ENCODE data around the gene PTCD1.

Gene PTCD1

DNA sequence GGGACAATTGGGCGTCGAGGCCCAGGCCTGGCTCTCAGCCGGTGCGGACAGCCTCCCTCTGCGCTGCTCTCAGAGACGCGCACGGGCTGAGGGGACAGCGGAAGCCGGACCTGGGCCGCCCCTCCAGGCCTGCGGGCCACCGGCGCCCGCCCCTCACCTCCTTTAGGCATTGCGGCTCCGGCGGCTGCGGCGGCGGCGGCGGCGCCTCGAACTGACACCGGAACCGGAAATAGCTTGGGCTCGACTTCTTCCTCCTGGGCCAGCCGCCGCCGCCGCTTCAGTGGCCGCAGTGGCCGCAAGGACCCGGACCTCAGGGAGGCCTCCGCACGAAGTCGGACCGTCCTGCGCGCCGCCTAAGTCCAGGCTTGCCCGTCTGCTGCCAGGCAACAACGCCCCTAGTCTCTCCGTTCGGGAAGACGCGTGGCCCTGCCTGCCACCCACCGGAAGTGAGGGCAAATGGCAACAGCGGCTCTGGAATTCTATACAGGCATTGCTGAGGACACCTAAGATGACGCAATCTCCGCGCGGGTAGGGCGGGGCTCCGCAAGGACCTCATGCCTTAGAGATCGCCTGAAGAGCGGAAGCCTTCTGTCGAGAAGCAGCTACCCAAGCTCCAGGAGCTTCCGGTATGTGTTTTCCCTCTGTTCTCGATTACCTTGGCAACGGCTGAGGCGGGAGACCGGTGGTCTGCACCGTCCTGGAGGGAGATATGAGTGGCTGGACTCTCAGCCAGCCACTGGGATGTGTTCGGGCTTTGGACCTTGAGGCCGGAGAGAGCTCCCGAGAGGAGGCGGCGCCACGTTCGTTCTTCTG, 30.0 kb downstream of the PTCD1 start, which contains the start of the genes BUD31 and PDAP1:
BUD31 (plus strand) TSS at position 591 of the 813 bp plus-strand sequence. CDS start 2,124 bp downstream, outside the sequence.
PDAP1 (minus strand) TSS at position 219 of the 813 bp plus-strand sequence; CDS start at position 170, 49 bp downstream.
- peak; percentile 89 for DNase-seq (ENCODE audit: low read depth, low spot score)

DNA sequence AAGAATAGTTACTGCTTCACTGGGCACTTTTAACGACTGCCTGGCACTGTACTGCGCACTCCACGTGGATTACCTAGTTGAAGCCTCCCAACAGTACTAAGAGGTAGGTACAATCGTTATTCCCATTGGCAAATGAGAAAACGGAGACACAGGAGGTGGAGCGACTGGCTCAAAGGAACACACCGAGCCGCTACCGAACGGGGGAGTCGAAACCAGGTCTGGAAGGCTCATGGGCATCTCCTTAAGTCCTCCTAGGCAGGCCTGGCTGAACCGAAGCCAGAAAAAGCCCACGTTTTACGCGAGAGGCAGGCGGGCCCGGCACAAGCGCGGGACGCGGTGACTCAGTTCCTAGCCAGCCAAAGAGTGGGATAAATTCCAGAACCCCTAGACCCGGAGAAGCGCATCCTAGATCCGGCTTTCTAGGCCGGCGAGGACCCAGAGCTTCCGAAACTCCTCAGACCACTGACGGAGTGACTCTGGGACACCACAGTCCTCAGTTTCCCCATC, 30.7 kb downstream of the PTCD1 start:
- DNase-seq (ENCODE audit: low read depth, low spot score), result no peak

DNA sequence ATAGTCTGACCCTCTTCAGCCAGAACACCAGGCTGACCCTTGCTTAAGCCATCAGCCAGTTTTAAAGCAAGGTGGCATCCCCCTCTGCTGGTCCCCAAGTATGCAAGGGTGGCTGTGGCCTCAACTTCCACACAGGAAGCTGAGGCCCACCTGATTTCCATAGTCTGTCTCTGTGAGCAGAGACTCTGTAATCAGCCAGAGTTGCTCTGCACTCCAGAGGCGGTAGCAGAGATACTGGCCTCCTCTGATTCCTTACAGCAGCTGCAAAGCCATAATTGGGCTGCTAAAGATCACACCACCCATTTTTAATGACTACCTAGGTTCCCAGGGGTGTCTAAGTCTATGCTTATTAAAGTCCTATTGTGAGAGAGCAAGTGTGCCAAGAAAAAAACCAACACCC, 32.0 kb downstream of the PTCD1 start:
- DNase-seq (ENCODE audit: low read depth, low spot score), result no peak

DNA sequence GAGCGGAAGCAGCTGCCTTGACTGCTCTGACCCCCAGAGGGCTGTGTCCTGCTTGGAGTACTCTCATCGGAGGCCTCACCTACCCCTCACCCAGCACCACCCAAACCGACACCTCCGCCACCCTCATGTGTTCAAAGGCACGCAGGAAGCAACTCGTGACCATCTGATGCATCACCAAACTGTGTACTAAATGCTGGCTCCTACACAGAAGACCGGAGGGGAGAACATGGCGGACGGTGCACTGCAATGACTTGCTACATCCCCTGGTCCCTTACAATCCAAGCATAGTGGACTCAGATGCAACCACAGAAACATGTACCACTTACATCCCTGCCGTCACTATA, 33.6 kb downstream of the PTCD1 start:
- DNase-seq (ENCODE audit: low read depth, low spot score), result no peak

DNA sequence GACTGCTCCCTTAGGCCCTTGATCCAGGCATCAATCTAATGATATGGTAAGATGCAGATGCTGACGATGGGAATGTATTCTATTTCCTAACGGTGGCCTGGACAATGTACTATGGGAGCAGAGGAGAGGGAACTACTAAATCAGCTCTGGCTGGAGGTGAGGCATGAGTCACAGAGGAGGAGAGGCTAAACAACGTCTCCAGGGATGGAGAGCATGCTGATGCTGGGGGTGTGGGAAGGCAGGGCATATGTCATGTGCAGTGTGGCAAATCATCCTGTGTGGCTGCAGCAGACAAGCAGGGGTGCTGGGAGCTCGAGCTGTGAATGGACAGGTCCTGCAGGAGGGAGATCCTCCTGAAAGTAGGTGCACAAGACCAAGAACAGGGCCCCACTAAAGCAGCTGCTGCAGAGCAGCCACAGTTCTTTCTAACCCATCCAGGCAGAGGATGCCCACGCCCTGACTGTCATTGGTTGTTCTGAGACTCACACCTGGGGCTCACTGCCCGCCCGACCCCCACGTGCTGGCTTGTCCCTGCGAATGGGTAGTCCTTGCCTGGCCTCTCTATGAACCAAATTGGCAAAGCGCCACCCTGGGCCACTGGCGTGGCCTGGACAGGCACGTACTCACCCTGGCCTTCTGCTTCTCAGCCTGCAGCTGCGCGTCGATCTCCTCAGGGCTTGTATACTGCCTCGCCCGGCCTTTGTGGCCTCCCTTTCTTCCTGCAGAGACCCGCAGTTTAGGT, 34.2 kb downstream of the PTCD1 start:
- DNase-seq (ENCODE audit: low read depth, low spot score), result no peak

DNA sequence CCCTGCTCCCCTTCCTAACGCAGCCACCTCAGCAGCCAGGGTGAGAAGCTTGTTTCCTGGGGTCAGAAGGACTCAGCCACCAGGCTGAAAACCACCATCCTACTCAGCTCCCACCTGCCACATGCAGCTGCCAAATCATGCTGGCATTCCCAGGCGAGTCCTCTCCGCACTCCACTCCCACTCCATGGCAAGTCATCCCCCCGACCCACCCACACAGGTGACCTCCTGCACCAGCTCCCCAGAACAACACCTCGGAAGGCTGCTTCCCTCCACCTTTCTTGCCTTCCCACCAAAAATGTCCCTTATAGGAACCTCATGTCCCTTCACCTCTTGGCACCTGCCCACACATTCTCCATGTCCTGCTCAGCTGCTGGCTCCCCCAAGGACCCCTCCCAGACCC, 34.8 kb downstream of the PTCD1 start:
- DNase-seq (ENCODE audit: low read depth, low spot score), result no peak

DNA sequence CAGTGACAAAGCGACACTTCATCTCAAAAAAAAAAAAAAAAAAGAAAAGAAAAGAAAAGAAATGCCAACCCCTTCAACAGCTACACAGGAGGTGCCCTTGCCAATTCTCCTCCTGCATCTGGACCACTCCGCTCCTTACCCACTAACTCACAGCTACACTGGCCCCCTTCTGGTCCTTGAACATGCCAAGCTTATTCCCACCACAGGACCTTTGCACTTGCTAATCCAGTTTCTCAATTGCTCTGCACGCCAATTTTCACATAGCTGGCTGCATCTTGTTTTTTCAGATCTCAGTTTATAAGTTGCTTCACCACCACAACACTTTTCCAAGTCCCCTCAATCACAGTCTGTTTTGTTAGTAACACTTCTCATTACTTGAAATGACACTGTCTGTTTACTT, 35.7 kb downstream of the PTCD1 start:
- no peak for DNase-seq (ENCODE audit: low read depth, low spot score)

DNA sequence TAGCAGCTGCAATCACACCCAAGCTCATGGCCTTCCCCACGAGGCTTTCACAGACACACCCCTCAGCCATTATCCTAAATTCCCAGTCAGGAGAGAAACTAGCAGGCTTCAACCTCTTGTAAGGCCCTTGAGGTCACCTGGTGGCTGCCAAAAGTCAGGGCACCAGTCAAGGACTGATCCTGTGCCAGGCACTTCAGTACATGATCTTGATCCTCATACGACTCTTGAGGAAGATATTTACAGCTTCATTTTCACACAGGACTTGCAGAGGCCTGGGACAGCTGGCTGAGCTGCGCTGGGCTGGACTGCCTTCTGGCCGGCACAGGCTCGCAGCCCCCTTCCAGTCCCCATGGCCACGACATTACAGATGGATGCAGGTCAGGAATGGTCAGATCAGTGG, 39.0 kb downstream of the PTCD1 start:
- DNase-seq (ENCODE audit: low read depth, low spot score), result no peak

DNA sequence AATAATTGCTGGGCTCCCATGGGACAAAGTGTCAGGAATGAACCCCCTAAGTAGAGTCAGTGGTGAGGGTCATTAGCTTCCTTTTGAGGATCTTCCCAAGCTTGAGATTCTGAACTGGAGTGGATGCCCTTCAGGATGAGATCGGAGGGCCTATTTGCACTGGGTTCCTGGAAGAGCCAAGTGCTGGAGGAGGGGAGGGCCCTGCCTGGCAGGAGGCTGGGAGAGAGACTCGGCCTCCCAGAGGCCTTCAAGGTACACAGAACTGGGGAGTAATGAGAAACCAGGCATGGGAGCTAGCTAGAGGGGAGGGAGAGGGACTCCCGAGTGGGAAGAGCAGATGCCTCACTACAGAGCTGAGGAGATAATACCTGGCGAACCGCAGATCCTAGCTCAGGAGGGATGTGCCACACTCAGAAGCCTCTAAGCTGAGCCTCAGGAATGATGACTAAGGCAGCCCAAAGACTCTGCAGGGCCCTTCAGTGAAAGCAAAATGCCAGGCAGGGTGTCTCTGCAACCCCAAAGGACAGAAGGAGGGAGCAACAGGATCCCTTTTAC, 39.6 kb downstream of the PTCD1 start:
- DNase-seq (ENCODE audit: low read depth, low spot score), result no peak

DNA sequence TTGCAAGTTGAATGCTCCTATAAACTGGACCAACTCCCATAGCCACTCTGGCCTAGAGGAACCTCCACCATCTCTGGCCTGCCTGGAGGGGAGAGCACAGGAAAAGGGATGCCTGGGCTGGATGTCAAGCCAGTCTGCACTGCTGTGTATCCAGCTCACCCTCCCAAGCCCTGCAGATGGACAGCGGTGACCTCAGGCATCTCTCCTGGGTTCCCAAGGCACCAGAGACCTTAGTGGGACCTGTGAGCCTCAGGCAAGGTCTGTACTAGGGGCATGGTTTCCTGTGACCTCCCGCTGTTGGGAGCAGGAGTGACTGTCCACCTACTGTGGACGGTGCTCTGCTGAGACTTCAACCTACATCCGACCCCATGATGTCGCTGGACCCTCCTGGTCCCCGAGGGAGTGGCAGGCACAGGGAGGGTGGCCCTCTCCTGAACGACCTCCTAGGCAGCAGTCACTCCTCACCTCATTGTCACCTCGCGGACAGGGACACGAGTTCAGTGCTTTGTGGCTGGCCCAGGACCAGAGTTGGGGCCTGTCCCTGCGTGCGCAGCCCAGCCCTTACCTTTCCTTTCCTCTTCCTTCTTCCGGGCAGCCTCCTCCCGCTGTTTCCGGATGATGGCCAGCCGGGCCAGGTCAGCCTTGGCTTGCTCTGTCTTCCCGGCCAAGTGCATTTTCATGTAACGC, 41.2 kb downstream of the PTCD1 start:
- DNase-seq (ENCODE audit: low read depth, low spot score), result no peak

DNA sequence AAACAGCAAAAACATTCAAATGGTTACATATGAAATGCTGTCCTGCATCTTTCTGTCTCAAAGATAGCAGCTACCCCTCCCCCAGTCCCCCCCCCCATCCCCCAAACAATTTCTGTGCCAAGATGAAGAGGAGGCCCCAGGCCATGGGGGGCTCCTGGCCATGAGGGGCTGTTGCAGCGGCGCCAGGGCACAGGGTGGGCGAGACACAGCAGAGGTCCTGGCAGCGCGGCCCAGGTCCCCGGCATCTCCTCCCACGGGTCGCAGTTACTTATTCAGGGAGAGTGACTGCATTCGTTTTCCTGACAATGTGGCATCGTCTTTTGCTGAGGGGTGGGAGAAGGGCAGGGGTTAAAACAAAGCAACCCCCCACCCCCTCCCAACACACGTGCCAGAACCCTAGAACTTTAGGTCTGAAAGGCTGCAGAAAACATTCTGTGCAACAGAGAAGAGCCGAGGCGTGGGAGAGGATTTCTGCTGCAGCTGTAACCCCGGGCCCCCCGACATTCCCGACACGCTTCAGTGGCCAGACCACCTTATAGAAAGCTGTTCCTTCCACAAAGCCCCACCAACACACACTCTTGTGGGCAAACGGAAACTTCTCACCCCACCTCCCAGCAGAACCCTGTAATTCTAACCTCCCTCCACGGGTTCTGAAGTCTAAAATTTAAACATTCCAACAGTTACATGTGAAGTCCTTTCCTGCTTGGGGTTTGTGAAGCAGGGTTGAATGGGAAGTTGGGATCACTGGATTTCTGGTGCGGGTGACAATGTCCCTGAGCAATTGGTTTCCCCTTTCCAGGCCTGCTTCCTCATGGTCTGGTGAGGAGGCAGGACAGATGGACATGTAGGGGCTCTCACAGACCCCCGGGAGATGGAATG, 41.9 kb downstream of the PTCD1 start:
- DNase-seq (ENCODE audit: low read depth, low spot score), result no peak

DNA sequence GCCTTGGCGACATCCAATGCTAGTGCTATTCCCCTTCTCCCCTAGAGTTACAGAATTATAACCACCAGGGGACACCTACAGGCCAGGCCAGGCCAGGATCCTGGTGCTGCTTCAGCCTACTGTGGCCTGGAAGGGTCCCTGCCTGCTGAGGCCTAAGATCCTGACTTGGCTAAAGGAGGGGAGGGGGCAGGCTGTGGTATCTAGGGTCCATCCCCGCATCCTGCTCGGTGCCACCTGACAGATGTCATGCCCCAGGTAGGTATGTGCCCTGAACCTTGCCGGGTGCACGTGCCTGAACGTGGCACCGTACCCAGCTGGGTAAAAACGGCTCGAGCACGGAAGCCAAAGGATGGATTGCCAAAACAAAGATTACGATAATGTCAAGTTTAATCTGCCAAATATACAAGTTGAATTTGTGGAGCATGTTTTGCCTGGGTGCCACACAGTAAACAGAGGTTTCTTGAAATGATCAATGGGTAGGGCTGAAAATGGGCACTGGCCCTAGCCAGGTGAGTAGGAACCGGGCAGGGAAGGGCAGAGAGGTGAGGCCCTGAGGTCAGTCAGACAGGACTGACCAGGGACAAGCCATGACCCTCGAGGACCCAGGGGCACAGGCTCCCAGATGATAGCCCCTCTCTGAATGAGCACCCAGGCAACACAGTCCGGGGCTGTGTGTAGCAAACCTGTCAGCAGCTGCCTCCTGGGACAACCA, 42.8 kb downstream of the PTCD1 start:
- DNase-seq (ENCODE audit: low read depth, low spot score), result no peak

DNA sequence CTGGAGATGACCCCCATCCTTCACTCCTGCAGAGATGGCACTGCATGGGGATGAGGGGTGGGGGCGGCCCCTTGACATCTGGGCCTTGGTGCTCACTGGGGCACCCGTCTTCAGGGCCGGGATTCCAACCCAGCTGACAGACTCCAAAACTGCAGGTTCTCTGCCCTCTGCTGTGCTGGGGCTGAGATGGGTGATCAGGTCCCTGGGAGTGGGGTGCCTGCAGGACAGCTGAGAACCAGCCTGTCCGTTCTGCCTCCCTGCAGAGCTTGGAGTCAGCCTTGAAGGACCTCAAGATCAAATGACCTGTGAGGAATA, 44.5 kb downstream of the PTCD1 start:
- DNase-seq (ENCODE audit: low read depth, low spot score), result no peak

DNA sequence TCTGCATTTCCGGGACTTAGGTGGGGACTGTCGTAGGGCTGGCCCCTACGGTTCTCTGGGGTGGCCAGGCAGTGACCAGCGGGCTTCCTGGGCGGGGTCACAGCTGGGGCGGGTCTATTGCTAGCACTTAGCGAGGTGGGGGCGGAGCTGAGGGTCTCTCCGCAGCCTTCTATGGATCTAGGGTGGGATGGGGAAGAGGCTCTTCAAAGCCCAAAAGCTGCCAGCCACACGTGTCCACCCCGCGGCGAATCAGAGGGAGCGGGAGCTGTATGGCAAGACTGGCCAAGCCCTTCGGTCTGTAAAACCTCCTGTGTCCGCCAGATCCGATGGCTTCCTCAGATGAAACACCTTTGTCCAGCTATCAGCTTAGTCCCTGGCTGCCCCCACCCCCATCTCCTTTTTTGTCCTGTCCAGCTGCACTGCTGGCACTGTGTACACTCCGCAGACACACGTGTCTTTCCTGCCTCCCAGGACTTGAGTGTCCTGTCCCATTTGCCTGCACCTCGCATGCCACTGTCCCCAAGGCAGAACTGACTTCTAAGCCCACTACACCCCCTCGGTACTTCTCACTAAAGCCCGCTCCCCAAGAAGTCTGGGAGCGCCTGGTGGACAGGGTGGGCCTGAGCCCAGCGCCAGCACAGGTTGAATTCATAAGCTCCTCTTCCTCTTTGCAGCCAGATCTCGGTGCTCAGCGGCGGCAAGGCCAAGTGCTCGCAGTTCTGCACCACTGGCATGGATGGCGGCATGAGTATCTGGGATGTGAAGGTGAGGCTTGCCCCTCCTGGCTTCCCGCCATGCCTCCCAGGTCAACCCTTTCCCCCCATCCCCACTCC, 45.0 kb downstream of the PTCD1 start:
- no peak for DNase-seq (ENCODE audit: low read depth, low spot score)

DNA sequence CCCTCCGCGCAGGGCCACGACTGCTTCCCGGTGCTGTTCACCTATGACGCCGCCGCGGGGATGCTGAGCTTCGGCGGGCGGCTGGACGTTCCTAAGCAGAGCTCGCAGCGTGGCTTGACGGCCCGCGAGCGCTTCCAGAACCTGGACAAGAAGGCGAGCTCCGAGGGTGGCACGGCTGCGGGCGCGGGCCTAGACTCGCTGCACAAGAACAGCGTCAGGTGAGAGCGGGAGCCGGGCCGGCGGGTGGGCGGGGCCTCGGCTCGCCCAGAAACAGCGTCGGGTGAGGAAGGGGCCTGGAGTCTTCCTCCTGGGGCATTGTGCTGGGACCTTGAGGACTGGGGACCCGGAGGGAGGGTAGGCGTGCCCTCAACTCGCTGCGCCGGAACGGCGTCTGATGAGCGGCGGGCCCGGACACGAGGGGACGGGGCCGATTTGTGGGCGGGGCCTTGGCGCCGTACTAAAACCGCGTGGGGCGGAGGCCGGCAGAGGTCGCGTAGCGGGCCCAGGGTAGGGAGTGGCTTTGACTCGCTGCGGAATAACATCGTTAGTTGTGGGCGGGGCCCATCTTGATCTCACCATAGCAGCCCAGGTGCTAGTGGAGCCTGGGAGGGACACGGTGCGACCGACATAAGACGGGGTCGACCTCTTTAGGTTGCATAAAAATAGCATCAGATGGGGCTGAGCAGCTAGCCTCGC, 45.8 kb downstream of the PTCD1 start:
- peak; percentile 59 for DNase-seq (ENCODE audit: low read depth, low spot score)

DNA sequence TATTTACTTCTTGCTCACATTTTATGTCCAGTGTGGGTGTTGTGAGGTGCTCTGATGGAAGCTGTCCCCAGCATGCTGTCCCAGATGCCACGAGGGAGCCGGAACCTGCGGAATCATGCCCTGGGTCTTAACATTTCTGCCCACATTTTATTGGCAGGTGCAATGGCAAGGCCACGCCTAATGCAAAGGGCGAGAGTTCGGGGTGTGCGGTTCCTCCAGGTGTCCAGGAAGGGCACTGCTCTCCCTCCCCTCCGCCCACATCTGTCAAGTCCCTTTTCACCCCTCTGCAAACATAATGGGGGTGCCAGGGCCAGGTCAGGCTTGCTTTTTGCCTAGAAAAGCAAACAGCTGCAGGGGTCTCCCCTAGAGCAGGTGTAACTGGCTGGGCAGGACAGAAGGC, 46.6 kb downstream of the PTCD1 start:
- DNase-seq (ENCODE audit: low read depth, low spot score), result no peak

DNA sequence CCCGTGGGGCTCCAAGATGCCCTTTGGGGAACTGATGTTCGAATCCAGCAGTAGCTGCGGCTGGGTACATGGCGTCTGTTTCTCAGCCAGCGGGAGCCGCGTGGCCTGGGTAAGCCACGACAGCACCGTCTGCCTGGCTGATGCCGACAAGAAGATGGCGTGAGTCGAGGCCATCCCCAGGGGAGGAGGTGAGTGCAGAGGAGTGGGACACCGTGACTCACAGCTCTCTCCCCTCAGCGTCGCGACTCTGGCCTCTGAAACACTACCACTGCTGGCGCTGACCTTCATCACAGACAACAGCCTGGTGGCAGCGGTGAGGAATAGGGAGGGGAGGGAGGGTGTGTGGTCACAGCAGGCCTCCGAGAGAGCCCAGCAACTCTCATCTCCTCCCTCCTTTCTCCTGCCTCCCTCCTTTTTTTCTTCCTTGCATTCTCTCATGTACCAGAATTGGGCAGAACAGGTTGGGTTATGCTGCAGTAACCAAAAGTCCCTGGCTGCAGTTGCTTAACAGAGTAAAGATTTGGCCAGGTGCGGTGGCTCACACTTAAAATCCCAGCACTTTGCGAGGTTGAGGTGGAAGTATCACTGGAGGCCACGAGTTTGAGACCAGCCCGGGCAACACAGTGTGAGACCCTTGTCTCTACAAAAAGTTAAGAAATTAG, 47.5 kb downstream of the PTCD1 start:
- no peak for DNase-seq (ENCODE audit: low read depth, low spot score)

DNA sequence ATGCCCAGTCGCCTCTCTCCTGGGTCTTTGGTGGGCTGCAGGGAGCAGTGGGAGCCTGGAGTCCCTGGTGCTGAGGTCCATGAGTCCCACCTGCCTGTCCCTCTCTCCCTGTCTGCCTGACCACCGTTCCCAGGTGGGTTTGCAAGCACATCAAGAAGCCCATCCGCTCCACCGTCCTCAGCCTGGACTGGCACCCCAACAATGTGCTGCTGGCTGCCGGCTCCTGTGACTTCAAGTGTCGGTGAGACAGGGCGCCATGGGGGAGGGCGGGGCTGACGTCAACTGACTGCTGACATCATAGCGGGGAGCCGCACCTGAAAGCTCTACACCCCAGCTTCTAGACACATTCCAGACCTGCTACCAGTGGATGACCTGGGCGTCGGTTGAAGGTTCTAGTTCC, 48.8 kb downstream of the PTCD1 start:
- DNase-seq (ENCODE audit: low read depth, low spot score), result no peak

Measured in activated CD4-positive, CD25-positive, alpha-beta regulatory T cell treated with anti-CD3 and anti-CD28 coated beads, Interleukin-2, amount 50 U/mL, for 16 hours (primary cell).